ENCODE measurements around the gene SMCO1. TPM values are rescaled to one million over a fixed set of nuclear protein-coding genes. Genes with fewer than 3 reads are reported as not detected.

The SMCO1 gene
- total RNA-seq, 2 experiments from 2014 or later = not detected

Other genes starting within 250 kb of the SMCO1 start
- 10 to 100 TPM; 49.8 to 54.7 TPM for gene PCYT1A, start 227.6 kb downstream of the SMCO1 start, total RNA-seq
- gene DYNLT2B, start 197.1 kb downstream of the SMCO1 start, total RNA-seq = 1 to 10 TPM; 4.5 to 4.6 TPM
- gene TM4SF19, start 177.0 kb downstream of the SMCO1 start, total RNA-seq = not detected
- gene UBXN7, start 82.9 kb downstream of the SMCO1 start, total RNA-seq = 10 to 100 TPM; 75.3 to 83.6 TPM
- 10 to 100 TPM; 26.1 to 27.4 TPM for gene RNF168, start 11.6 kb downstream of the SMCO1 start, total RNA-seq
- 10 to 100 TPM; 18.4 to 20.9 TPM for gene WDR53, start 53.2 kb upstream of the SMCO1 start, total RNA-seq
- gene FBXO45, start 53.3 kb upstream of the SMCO1 start, total RNA-seq = 1 to 10 TPM; 5.4 to 6.0 TPM
- gene NRROS, start 124.3 kb upstream of the SMCO1 start, total RNA-seq = 1 to 10 TPM; 7.4 to 8.4 TPM
- gene CEP19, start 196.9 kb upstream of the SMCO1 start, total RNA-seq = under 1 TPM; 0.36 to 0.64 TPM
- gene PIGX, start 197.0 kb upstream of the SMCO1 start, total RNA-seq = 10 to 100 TPM; 13.3 to 13.9 TPM
- gene PAK2, start 224.5 kb upstream of the SMCO1 start, total RNA-seq = 10 to 100 TPM; 36.2 to 41.7 TPM